Transverse colon (tissue), 3 donors: ENCODE results near the gene FBXO21.

ENCODE experiments used
- POLR2A ChIP-seq: fragments of 450-650 bp; IDR thresholded peaks from one replicate; pipeline ENCODE4 v1.6.1; 2016; ENCODE audit warnings: antibody characterized with exemption, mild to moderate bottlenecking, moderate library complexity
- TF ChIP-seq, protein P1 (sequence below), 5 experiments: fragments of 200-600 bp in 3 of 5; fragments of 450-650 bp in 2 of 5; sonication (generic) in 3 of 5; IDR thresholded peaks; 1 replicate in 2 of 5; 2 replicates in 3 of 5; pipeline ENCODE4 v1.5.1; 2016 to 2017; ENCODE audit warnings: antibody characterized with exemption in 5 of 5, inconsistent platforms in 3 of 5, mild to moderate bottlenecking in 2 of 5, moderate library complexity in 1 of 5

DNA sequence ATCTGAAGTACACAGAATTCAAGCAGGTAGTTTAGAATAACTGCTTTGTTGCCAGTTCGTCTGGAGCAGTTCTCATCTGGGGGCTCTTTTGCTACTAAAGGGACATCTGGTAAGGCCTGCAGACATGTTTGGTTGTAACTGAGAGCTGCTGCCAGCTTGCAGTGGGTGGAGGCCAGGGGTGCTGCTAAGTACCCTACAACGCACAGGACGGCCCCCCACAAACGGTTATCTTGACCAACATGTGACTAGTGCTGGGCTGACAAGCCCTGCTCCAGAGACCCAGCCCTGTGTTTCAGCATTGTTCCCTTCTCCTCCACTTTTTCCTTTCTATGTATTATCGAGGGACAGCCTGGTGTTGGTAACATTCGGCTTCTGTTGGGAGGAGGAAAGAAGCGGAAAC is 40.8 kb downstream of the FBXO21 start:
- TF ChIP-seq, protein P1, sequence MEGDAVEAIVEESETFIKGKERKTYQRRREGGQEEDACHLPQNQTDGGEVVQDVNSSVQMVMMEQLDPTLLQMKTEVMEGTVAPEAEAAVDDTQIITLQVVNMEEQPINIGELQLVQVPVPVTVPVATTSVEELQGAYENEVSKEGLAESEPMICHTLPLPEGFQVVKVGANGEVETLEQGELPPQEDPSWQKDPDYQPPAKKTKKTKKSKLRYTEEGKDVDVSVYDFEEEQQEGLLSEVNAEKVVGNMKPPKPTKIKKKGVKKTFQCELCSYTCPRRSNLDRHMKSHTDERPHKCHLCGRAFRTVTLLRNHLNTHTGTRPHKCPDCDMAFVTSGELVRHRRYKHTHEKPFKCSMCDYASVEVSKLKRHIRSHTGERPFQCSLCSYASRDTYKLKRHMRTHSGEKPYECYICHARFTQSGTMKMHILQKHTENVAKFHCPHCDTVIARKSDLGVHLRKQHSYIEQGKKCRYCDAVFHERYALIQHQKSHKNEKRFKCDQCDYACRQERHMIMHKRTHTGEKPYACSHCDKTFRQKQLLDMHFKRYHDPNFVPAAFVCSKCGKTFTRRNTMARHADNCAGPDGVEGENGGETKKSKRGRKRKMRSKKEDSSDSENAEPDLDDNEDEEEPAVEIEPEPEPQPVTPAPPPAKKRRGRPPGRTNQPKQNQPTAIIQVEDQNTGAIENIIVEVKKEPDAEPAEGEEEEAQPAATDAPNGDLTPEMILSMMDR (IDR thresholded peaks at IDR 0.05): no peak
- TF ChIP-seq POLR2A: no peak
